HepG2 (cell line): Measurements from ENCODE around the gene RER1. TPM values are rescaled to one million over a fixed set of nuclear protein-coding genes. Genes with fewer than 3 reads are reported as not detected.

Source experiments
- ATAC-seq: fragments of 200-7000 bp; cut with Tn5 transposase; 3 replicates; pipeline ENCODE4 v1.9.1; 2020; ENCODE audit warnings: mild to moderate bottlenecking, moderate library complexity
- BruUV-seq: library from RNA; stranded (reverse); fragments of 400-500 nt; replicated peaks from 2 replicates; lab custom pipeline; 2021; lab: Mats Ljungman, UMichigan
- CTCF ChIA-PET: fragments of 300-600 bp; formaldehyde crosslinking; extraction: SDS; loops from one replicate; lab custom pipeline; 2021; ENCODE audit warnings: low total read pairs, inconsistent platforms, low intra/inter-chr PET ratio; lab: Yijun Ruan, JAX
- POLR2A ChIA-PET: fragments of 350-600 bp; sonication (Branson Sonifier 250); formaldehyde crosslinking; loops from one replicate; lab custom pipeline; 2020; ENCODE audit warnings: antibody characterized with exemption, inconsistent platforms; lab: Yijun Ruan, JAX
- DNase-seq: peaks from one replicate; pipeline ENCODE4 v3.0.0-alpha.2; 2015; ENCODE audit warnings: low spot score
- FAIRE-seq: peaks from 3 replicates; lab custom pipeline; 2011; peaks lifted over from hg19 to GRCh38; lab: Jason Lieb, UNC
- H2AFZ ChIP-seq: one replicate; pipeline ENCODE4 v1.6.1; 2011; ENCODE audit warnings: low read length, inconsistent platforms
- H3K27ac ChIP-seq: fragments of 300-600 bp; 3 replicates; pipeline ENCODE4 v1.8.0; 2011; ENCODE audit warnings: mixed run types, mild to moderate bottlenecking, mixed read lengths, low read length, inconsistent platforms; ENCODE audit not compliant: insufficient read depth; ENCODE audit errors: extremely low read length
- H3K27me3 ChIP-seq, 2 experiments: fragments of 200-600 bp in 1 of 2; 2 replicates in 1 of 2; 3 replicates in 1 of 2; pipeline versions ENCODE4 v1.6.0 to v1.8.0; 2011; ENCODE audit warnings: low read length in 2 of 2, mild to moderate bottlenecking in 2 of 2, moderate library complexity in 2 of 2, inconsistent platforms in 1 of 2; ENCODE audit not compliant: insufficient read depth in 2 of 2, control insufficient read depth in 1 of 2
- H3K36me3 ChIP-seq, 2 experiments: fragments of 200-600 bp in 1 of 2; replicated peaks in 1 of 2; 2 replicates in 1 of 2; 3 replicates in 1 of 2; pipeline versions ENCODE4 v1.5.1 to v1.8.0; 2011; ENCODE audit warnings: low read length in 2 of 2, inconsistent platforms in 1 of 2; ENCODE audit not compliant: insufficient read depth in 2 of 2, control insufficient read depth in 1 of 2
- H3K4me1 ChIP-seq: 2 replicates; pipeline ENCODE4 v1.5.1; 2012; ENCODE audit warnings: low read length, inconsistent platforms; ENCODE audit not compliant: insufficient read depth
- H3K4me2 ChIP-seq: 2 replicates; pipeline ENCODE4 v1.6.0; 2011; ENCODE audit warnings: low read depth, low read length, inconsistent platforms
- H3K4me3 ChIP-seq, 3 experiments: fragments of 200-600 bp in 1 of 3; sonication (generic), shearing (Covaris generic) in 1 of 3; replicated peaks in 1 of 3; 2 replicates each; pipeline ENCODE4 v1.5.1; 2011 to 2016; ENCODE audit warnings: low read length in 3 of 3, inconsistent platforms in 2 of 3, low read depth in 2 of 3, mild to moderate bottlenecking in 2 of 3, control low read depth in 1 of 3, mixed read lengths in 1 of 3; ENCODE audit not compliant: insufficient read depth in 1 of 3
- H3K79me2 ChIP-seq: one replicate; pipeline ENCODE4 v1.6.1; 2011; ENCODE audit warnings: low read length, inconsistent platforms; ENCODE audit not compliant: insufficient read depth
- H3K9ac ChIP-seq: 2 replicates; pipeline ENCODE4 v1.6.0; 2011; ENCODE audit warnings: mild to moderate bottlenecking, low read depth, low read length, inconsistent platforms; ENCODE audit not compliant: insufficient read depth
- H3K9me3 ChIP-seq: 2 replicates; pipeline ENCODE4 v1.5.1; 2012; ENCODE audit warnings: mild to moderate bottlenecking, low read length
- H4K20me1 ChIP-seq: 2 replicates; pipeline ENCODE4 v1.6.0; 2011; ENCODE audit warnings: inconsistent platforms, mild to moderate bottlenecking, low read length, moderate library complexity; ENCODE audit not compliant: insufficient read depth
- ATF4 ChIP-seq, 2 experiments: fragments of 450-650 bp in 1 of 2; sonication (generic) in 1 of 2; formaldehyde crosslinking; IDR thresholded peaks; 2 replicates each; pipeline versions ENCODE4 v1.5.0 to v1.8.0; 2020 to 2022; ENCODE audit warnings: mild to moderate bottlenecking in 1 of 2, missing genetic modification reagents in 1 of 2
- PAWR ChIP-seq: sonication (generic); formaldehyde crosslinking; IDR thresholded peaks from 2 replicates; pipeline ENCODE4 v1.4.0; 2020; ENCODE audit warnings: missing genetic modification reagents, mild to moderate bottlenecking, borderline replicate concordance
- SMARCE1 ChIP-seq: fragments of 450-650 bp; IDR thresholded peaks from 2 replicates; pipeline ENCODE4 v1.6.1; 2017; ENCODE audit warnings: borderline replicate concordance
- WGBS: methylation state at CpG from one replicate; pipeline ENCODE4 v1.1.6; 2017; ENCODE audit warnings: low lambda C conversion rate; 5-methylcytosine and 5-hydroxymethylcytosine counted together
- in situ Hi-C: cut with HindIII; loops from 2 replicates; pipeline ENCODE4 v1.10.0; 2017; ENCODE audit warnings: low pct_unique_long_range_greater_than_20kb; ENCODE audit not compliant: extremely low pct_ligation_motif_present
- intact Hi-C: fragments of 100-400 bp; cut with micrococcal nuclease; formaldehyde crosslinking; loops from one replicate; pipeline ENCODE4 v1.10.0; 2022; ENCODE audit not compliant: unreplicated experiment
- polyA plus RNA-seq, 8 experiments: library from polyadenylated mRNA; depleted of rRNA in 3 of 8; stranded (reverse) in 7 of 8; unstranded in 1 of 8; fragments of >200 nt; fragmentation: Illumina TruSeq in 4 of 8; extraction: Trizol in 4 of 8; gene quantifications; 2 replicates each; pipeline versions ENCODE4 v1.2.1 to v1.2.3, GENCODE V29; 2011 to 2016; ENCODE audit warnings: low read depth in 4 of 8, missing spikeins in 1 of 8, mixed read lengths in 1 of 8; ENCODE audit not compliant: insufficient read depth in 1 of 8
- total RNA-seq, 5 experiments: library from RNA; depleted of rRNA; stranded (reverse); fragments of >200 nt; fragmentation: Illumina TruSeq; extraction: Trizol; gene quantifications; 2 replicates each; pipeline ENCODE4 v1.2.3, GENCODE V29; 2016; ENCODE audit warnings: low read depth in 1 of 5
- TF ChIP-seq, protein P1 (sequence below): sonication (generic); formaldehyde crosslinking; IDR thresholded peaks from 2 replicates; pipeline ENCODE4 v1.5.1; 2020; ENCODE audit warnings: mild to moderate bottlenecking, missing genetic modification reagents, moderate library complexity
- TF ChIP-seq, protein P2 (sequence below): sonication (generic); formaldehyde crosslinking; IDR thresholded peaks from 2 replicates; pipeline ENCODE4 v1.4.0; 2020; ENCODE audit warnings: mild to moderate bottlenecking, missing genetic modification reagents

RER1 gene
- total and polyA plus RNA-seq, 2 of the 13 experiments (the other 11 are each of a cell fraction or from before 2014, with no cell fraction given): 128 to 164 TPM

- peaks cover 34 to 71% of the 10 kb centered on the region in 2 experiments for H3K36me3 ChIP-seq
- FAIRE-seq: no peak
- no peak for TF ChIP-seq ATF4 (CRISPR knock-in tag; IDR thresholded peaks at IDR 0.05)
- no peak for TF ChIP-seq PAWR (CRISPR knock-in tag)
- TF ChIP-seq, protein P1, sequence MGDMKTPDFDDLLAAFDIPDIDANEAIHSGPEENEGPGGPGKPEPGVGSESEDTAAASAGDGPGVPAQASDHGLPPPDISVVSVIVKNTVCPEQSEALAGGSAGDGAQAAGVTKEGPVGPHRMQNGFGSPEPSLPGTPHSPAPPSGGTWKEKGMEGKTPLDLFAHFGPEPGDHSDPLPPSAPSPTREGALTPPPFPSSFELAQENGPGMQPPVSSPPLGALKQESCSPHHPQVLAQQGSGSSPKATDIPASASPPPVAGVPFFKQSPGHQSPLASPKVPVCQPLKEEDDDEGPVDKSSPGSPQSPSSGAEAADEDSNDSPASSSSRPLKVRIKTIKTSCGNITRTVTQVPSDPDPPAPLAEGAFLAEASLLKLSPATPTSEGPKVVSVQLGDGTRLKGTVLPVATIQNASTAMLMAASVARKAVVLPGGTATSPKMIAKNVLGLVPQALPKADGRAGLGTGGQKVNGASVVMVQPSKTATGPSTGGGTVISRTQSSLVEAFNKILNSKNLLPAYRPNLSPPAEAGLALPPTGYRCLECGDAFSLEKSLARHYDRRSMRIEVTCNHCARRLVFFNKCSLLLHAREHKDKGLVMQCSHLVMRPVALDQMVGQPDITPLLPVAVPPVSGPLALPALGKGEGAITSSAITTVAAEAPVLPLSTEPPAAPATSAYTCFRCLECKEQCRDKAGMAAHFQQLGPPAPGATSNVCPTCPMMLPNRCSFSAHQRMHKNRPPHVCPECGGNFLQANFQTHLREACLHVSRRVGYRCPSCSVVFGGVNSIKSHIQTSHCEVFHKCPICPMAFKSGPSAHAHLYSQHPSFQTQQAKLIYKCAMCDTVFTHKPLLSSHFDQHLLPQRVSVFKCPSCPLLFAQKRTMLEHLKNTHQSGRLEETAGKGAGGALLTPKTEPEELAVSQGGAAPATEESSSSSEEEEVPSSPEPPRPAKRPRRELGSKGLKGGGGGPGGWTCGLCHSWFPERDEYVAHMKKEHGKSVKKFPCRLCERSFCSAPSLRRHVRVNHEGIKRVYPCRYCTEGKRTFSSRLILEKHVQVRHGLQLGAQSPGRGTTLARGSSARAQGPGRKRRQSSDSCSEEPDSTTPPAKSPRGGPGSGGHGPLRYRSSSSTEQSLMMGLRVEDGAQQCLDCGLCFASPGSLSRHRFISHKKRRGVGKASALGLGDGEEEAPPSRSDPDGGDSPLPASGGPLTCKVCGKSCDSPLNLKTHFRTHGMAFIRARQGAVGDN: no peak
- TF ChIP-seq SMARCE1: no peak
- TF ChIP-seq, protein P2, sequence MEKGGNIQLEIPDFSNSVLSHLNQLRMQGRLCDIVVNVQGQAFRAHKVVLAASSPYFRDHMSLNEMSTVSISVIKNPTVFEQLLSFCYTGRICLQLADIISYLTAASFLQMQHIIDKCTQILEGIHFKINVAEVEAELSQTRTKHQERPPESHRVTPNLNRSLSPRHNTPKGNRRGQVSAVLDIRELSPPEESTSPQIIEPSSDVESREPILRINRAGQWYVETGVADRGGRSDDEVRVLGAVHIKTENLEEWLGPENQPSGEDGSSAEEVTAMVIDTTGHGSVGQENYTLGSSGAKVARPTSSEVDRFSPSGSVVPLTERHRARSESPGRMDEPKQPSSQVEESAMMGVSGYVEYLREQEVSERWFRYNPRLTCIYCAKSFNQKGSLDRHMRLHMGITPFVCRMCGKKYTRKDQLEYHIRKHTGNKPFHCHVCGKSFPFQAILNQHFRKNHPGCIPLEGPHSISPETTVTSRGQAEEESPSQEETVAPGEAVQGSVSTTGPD (CRISPR knock-in tag): no peak
- intact Hi-C loops: no loop called here
- H2AFZ ChIP-seq: no peak overlapping the region
- ChIA-PET POLR2A (interaction anchor here (0.5 to 1.1 kb wide), 3 partner anchors 15 to 201 kb away, joined by 3 to 5 read pairs (median 3); partner anchors contain the start of genes MORN1, PANK4 and RER1), CTCF (no interaction called here)
- no peak overlapping the region for H3K4me2 ChIP-seq
- BruUV-seq: no TSS peak
- ATAC-seq: no peak
- H3K27me3 ChIP-seq: no peaks in the 10 kb centered on the region
- no peak overlapping the region for H3K27ac ChIP-seq
- no peak for DNase-seq
- peaks cover 12% of the 10 kb centered on the region for H3K79me2 ChIP-seq
- WGBS: 93% methylated on average over 21 of the region's 25 CpGs
- no peak overlapping the region for H3K4me3 ChIP-seq
- no peak overlapping the region for H3K9ac ChIP-seq
- H3K9me3 ChIP-seq: no peaks in the 10 kb centered on the region
- peaks cover 12% of the 10 kb centered on the region for H3K4me1 ChIP-seq
- no peaks in the 10 kb centered on the region for H4K20me1 ChIP-seq
- in situ Hi-C loops: no loop called here
These were observed 15.7 kb downstream of the RER1 start for GRCh38 chr1:2407166-2407990.
